K562 (cell line): Measurements from ENCODE around the gene CLEC1A. TPM values are rescaled to one million over a fixed set of nuclear protein-coding genes. Genes with fewer than 3 reads are reported as not detected.

Experiments
- ATAC-seq: fragments of 200-7000 bp; cut with Tn5 transposase; 3 replicates; pipeline ENCODE4 v1.9.1; 2020; ENCODE audit warnings: moderate library complexity
- BruUV-seq: library from RNA; stranded (reverse); fragments of 400-500 nt; replicated peaks from 2 replicates; lab custom pipeline; 2021; lab: Mats Ljungman, UMichigan
- CTCF ChIA-PET: fragments of 300-600 bp; formaldehyde crosslinking; extraction: SDS; loops from one replicate; lab custom pipeline; 2021; ENCODE audit warnings: low intra/inter-chr PET ratio; lab: Yijun Ruan, JAX
- POLR2A ChIA-PET: fragments of 300-600, 350-650 bp; sonication (Branson Sonifier 250); formaldehyde crosslinking; extraction: SDS; loops from one replicate; lab custom pipeline; 2021; ENCODE audit warnings: antibody characterized with exemption, inconsistent platforms; lab: Yijun Ruan, JAX
- DNase-seq, 4 experiments: peaks; one replicate each; pipeline versions ENCODE4 v3.0.0 to v3.0.0-alpha.2; 2011 to 2018; ENCODE audit warnings: low spot score in 3 of 4, mixed read lengths in 3 of 4; ENCODE audit errors: extremely low read depth in 1 of 4
- FAIRE-seq: peaks from 2 replicates; lab custom pipeline; 2011; peaks lifted over from hg19 to GRCh38; lab: Jason Lieb, UNC
- H2AFZ ChIP-seq: 2 replicates; pipeline ENCODE4 v1.6.0; 2011; ENCODE audit warnings: low read depth, low read length, control low read depth, inconsistent platforms
- H3K27ac ChIP-seq: fragments of 200-600 bp; 3 replicates; pipeline ENCODE4 v1.8.0; 2011; ENCODE audit warnings: low read depth, mild to moderate bottlenecking, control low read depth, inconsistent platforms, low read length, moderate library complexity, mixed read lengths; ENCODE audit errors: extremely low read depth
- H3K27me3 ChIP-seq, 2 experiments: fragments of 300-600 bp in 1 of 2; 2 replicates in 1 of 2; 3 replicates in 1 of 2; pipeline versions ENCODE4 v1.6.0 to v1.8.0; 2011; ENCODE audit warnings: inconsistent platforms in 2 of 2, low read length in 2 of 2, mild to moderate bottlenecking in 1 of 2, mixed read lengths in 1 of 2, moderate library complexity in 1 of 2; ENCODE audit not compliant: control insufficient read depth in 2 of 2, insufficient read depth in 2 of 2
- H3K36me3 ChIP-seq: fragments of 300-600 bp; 3 replicates; pipeline ENCODE4 v1.8.0; 2011; ENCODE audit warnings: mild to moderate bottlenecking, low read length, inconsistent platforms; ENCODE audit not compliant: control insufficient read depth, insufficient read depth
- H3K4me1 ChIP-seq, 2 experiments: fragments of 200-600 bp in 1 of 2; replicated peaks in 1 of 2; 2 replicates in 1 of 2; 3 replicates in 1 of 2; pipeline versions ENCODE4 v1.5.1 to v1.8.0; 2011; ENCODE audit warnings: inconsistent platforms in 2 of 2, low read length in 2 of 2, mild to moderate bottlenecking in 1 of 2, mixed read lengths in 1 of 2, moderate library complexity in 1 of 2; ENCODE audit not compliant: control insufficient read depth in 2 of 2, insufficient read depth in 2 of 2
- H3K4me2 ChIP-seq: 2 replicates; pipeline ENCODE4 v1.6.1; 2011; ENCODE audit warnings: low read length, control low read depth, inconsistent platforms, mixed read lengths; ENCODE audit not compliant: insufficient read depth
- H3K4me3 ChIP-seq: fragments of 200-600 bp; sonication (generic), shearing (Covaris generic); 2 replicates; pipeline ENCODE4 v1.5.1; 2016; ENCODE audit warnings: control low read depth, inconsistent platforms
- H3K79me2 ChIP-seq: fragments of 200-600 bp; 3 replicates; pipeline ENCODE4 v1.8.0; 2011; ENCODE audit warnings: low read length, inconsistent platforms; ENCODE audit not compliant: control insufficient read depth, insufficient read depth
- H3K9ac ChIP-seq, 2 experiments: 2 replicates each; pipeline versions ENCODE4 v1.6.0 to v1.6.1; 2011; ENCODE audit warnings: low read depth in 2 of 2, low read length in 2 of 2, control low read depth in 1 of 2, inconsistent platforms in 1 of 2, mild to moderate bottlenecking in 1 of 2, mixed read lengths in 1 of 2; ENCODE audit not compliant: insufficient read depth in 1 of 2
- H3K9me1 ChIP-seq: one replicate; pipeline ENCODE4 v1.6.0; 2011; ENCODE audit warnings: inconsistent platforms, mild to moderate bottlenecking, low read length, moderate library complexity; ENCODE audit not compliant: control insufficient read depth, insufficient read depth
- H3K9me3 ChIP-seq: replicated peaks from 2 replicates; pipeline ENCODE4 v1.5.1; 2011; ENCODE audit warnings: low read depth, low read length, inconsistent platforms; ENCODE audit not compliant: control insufficient read depth, insufficient read depth
- H4K20me1 ChIP-seq: replicated peaks from 2 replicates; pipeline ENCODE4 v1.6.1; 2011; ENCODE audit warnings: low read length, inconsistent platforms, mixed read lengths; ENCODE audit not compliant: control insufficient read depth, insufficient read depth
- ARID2 ChIP-seq: fragments of 450-650 bp; IDR thresholded peaks from 2 replicates; pipeline ENCODE4 v1.6.1; 2017; ENCODE audit warnings: antibody characterized with exemption, mild to moderate bottlenecking
- CBX3 ChIP-seq, 2 experiments: IDR thresholded peaks; 1 replicate in 1 of 2; 2 replicates in 1 of 2; pipeline ENCODE4 v1.6.1; 2012; ENCODE audit warnings: inconsistent platforms in 2 of 2, low read length in 2 of 2, borderline replicate concordance in 1 of 2, control low read depth in 1 of 2
- DACH1 ChIP-seq: fragments of 450-650 bp; IDR thresholded peaks from 2 replicates; pipeline ENCODE4 v1.6.1; 2018; ENCODE audit not compliant: partially characterized antibody
- GTF2F1 ChIP-seq: IDR thresholded peaks from 2 replicates; pipeline ENCODE4 v1.6.1; 2011; ENCODE audit warnings: low read depth, low read length, improper control_type of control experiment
- HBP1 ChIP-seq: fragments of 450-650 bp; formaldehyde crosslinking; IDR thresholded peaks from 2 replicates; pipeline ENCODE4 v1.4.0; 2022; ENCODE audit warnings: missing genetic modification characterization
- HMG20B ChIP-seq: fragments of 250-450 bp; sonication (Bioruptor Pico); IDR thresholded peaks from 2 replicates; pipeline ENCODE4 v1.5.0; 2021; ENCODE audit warnings: mild to moderate bottlenecking
- HOXB6 ChIP-seq: fragments of 250-450 bp; sonication (Bioruptor Pico); IDR thresholded peaks from 2 replicates; pipeline ENCODE4 v1.5.1; 2022; ENCODE audit warnings: mild to moderate bottlenecking, borderline replicate concordance
- KLF10 ChIP-seq: fragments of 250-450 bp; sonication (Bioruptor Pico); IDR thresholded peaks from 2 replicates; pipeline ENCODE4 v1.6.1; 2021; ENCODE audit warnings: matching md5 sums
- NFXL1 ChIP-seq: fragments of 450-650 bp; formaldehyde crosslinking; IDR thresholded peaks from 2 replicates; pipeline ENCODE4 v1.4.0; 2021; ENCODE audit warnings: mild to moderate bottlenecking
- NR1H2 ChIP-seq: sonication (generic); formaldehyde crosslinking; IDR thresholded peaks from 2 replicates; pipeline ENCODE4 v1.4.0; 2020; ENCODE audit warnings: mild to moderate bottlenecking, missing genetic modification reagents
- PKNOX1 ChIP-seq: fragments of 450-650 bp; IDR thresholded peaks from 2 replicates; pipeline ENCODE4 v1.6.1; 2016
- TAF9B ChIP-seq: fragments of 450-650 bp; IDR thresholded peaks from 2 replicates; pipeline ENCODE4 v1.6.1; 2018; ENCODE audit warnings: mild to moderate bottlenecking; ENCODE audit not compliant: partially characterized antibody
- TCF7L2 ChIP-seq: fragments of 150-350 bp; IDR thresholded peaks from 2 replicates; pipeline ENCODE4 v1.6.1; 2016; ENCODE audit warnings: low read depth, mild to moderate bottlenecking, low read length, moderate library complexity
- ZFX ChIP-seq: sonication (generic); formaldehyde crosslinking; IDR thresholded peaks from 2 replicates; pipeline ENCODE4 v1.8.0; 2022; ENCODE audit warnings: mild to moderate bottlenecking, missing genetic modification reagents, moderate library complexity
- ZNF197 ChIP-seq: fragments of 200-800 bp; sonication (Bioruptor generic); IDR thresholded peaks from 2 replicates; pipeline ENCODE4 v1.6.1; 2016; ENCODE audit warnings: low read depth, missing genetic modification characterization, missing compliant biosample characterization
- ZNF224 ChIP-seq: sonication (generic); formaldehyde crosslinking; IDR thresholded peaks from 2 replicates; pipeline ENCODE4 v1.8.0; 2022; ENCODE audit warnings: mild to moderate bottlenecking, missing genetic modification reagents
- ZNF280A ChIP-seq: fragments of 450-650 bp; IDR thresholded peaks from 2 replicates; pipeline ENCODE4 v1.6.1; 2018; ENCODE audit warnings: mild to moderate bottlenecking, low read depth; ENCODE audit not compliant: partially characterized antibody
- ZNF507 ChIP-seq: conservative IDR thresholded peaks from 2 replicates; pipeline ENCODE4 v1.6.1; 2017; ENCODE audit warnings: missing genetic modification characterization, missing compliant biosample characterization
- ZNF561 ChIP-seq: fragments of 450-650 bp; formaldehyde crosslinking; conservative IDR thresholded peaks from 2 replicates; pipeline ENCODE4 v1.4.0; 2020; ENCODE audit warnings: mild to moderate bottlenecking, moderate library complexity
- ZNF589 ChIP-seq: fragments of 200-800 bp; sonication (Bioruptor generic); IDR thresholded peaks from 2 replicates; pipeline ENCODE4 v1.6.1; 2016; ENCODE audit warnings: low read depth, missing genetic modification characterization, missing compliant biosample characterization
- WGBS: fragments of 100-300 bp; shearing (Covaris generic); methylation state at CpG from one replicate; pipeline ENCODE4 v1.1.6; 2016; ENCODE audit warnings: low coverage, mixed read lengths; ENCODE audit not compliant: insufficient coverage; ENCODE audit errors: missing lambda C conversion rate; 5-methylcytosine and 5-hydroxymethylcytosine counted together
- in situ Hi-C: fragments of 300-500 bp; cut with MboI; formaldehyde crosslinking; loops from 4 replicates; pipeline ENCODE4 v1.15.0; 2018; ENCODE audit warnings: inconsistent platforms, mixed read lengths
- intact Hi-C: fragments of 100-400 bp; cut with micrococcal nuclease; formaldehyde crosslinking; loops from 2 replicates; pipeline ENCODE4 v1.14.2; 2022
- polyA plus RNA-seq, 8 experiments: library from polyadenylated mRNA; depleted of rRNA in 4 of 8; stranded (reverse) in 5 of 8; unstranded in 3 of 8; fragments of >200 nt; fragmentation: Nextera tagmentation in 2 of 8; fragmentation: Illumina TruSeq in 1 of 8; extraction: Ambion mirVana in 2 of 8; extraction: Trizol in 1 of 8; gene quantifications; 2 replicates each; pipeline versions ENCODE4 v1.2.1 to v1.2.3, GENCODE V29; 2011 to 2014; ENCODE audit warnings: inconsistent platforms in 1 of 8, missing spikeins in 1 of 8
- total RNA-seq, 7 experiments: library from RNA; depleted of rRNA in 6 of 7; stranded (reverse); fragments of >200 nt in 6 of 7; fragmentation: Illumina TruSeq in 2 of 7; extraction: Trizol in 2 of 7; gene quantifications; 2 replicates each; pipeline versions ENCODE4 v1.2.1 to v1.2.3, GENCODE V29; 2011 to 2021; ENCODE audit warnings: low replicate concordance in 1 of 7

The CLEC1A gene
- total and polyA plus RNA-seq, 9 of the 15 experiments (the other 6 are each of a cell fraction or from before 2014, with no cell fraction given) = 0.04 TPM; not detected in 8

GRCh38 chr12:10065241-10065640, 33.5 kb downstream of the CLEC1A start:
- Histone ChIP-seq H4K20me1 (no peaks in the 10 kb centered on the region), H3K79me2 (no peaks in the 10 kb centered on the region), H3K9me1 (no peaks in the 10 kb centered on the region), H3K4me3 (no peak overlapping the region), H3K4me1 (no peaks in the 10 kb centered on the region), H3K27ac (no peak overlapping the region), H3K27me3 (no peaks in the 10 kb centered on the region; a peak in 1 of 5 replicates), H3K36me3 (no peaks in the 10 kb centered on the region), H3K9me3 (no peaks in the 10 kb centered on the region), H3K9ac (no peak overlapping the region), H2AFZ (no peak overlapping the region), H3K4me2 (no peak overlapping the region)
- ChIA-PET CTCF (no interaction called here), POLR2A (interaction anchor here (0.9 kb wide), 1 partner anchor 10 kb away, joined by 3 read pairs; no protein-coding TSS in a partner anchor)
- ATAC-seq (no peak), FAIRE-seq (no peak), DNase-seq (no peak)
- 0% methylated on average over 4 of the region's 4 CpGs for WGBS
- intact Hi-C loops = no loop called here
- no peak for TF ChIP-seq CBX3 (IDR thresholded peaks at IDR 0.05; ENCODE audit: borderline replicate concordance in 1 of 2, low read length in 2 of 2)
- no peak for TF ChIP-seq HMG20B
- TF ChIP-seq PKNOX1 = no peak
- no peak for TF ChIP-seq ARID2
- TF ChIP-seq HBP1 (CRISPR knock-in tag) = no peak
- no peak for TF ChIP-seq ZNF589
- no peak for TF ChIP-seq NR1H2 (CRISPR knock-in tag)
- TF ChIP-seq DACH1 = no peak
- TF ChIP-seq ZFX (CRISPR knock-in tag) = no peak
- no peak for TF ChIP-seq ZNF197 (CRISPR knock-in tag)
- TF ChIP-seq ZNF507 (tag) = no peak
- TF ChIP-seq GTF2F1 = no peak
- TF ChIP-seq KLF10 = no peak
- TF ChIP-seq ZNF280A = no peak
- no peak for TF ChIP-seq HOXB6 (CRISPR knock-in tag)
- no peak for TF ChIP-seq TAF9B
- TF ChIP-seq ZNF224 = no peak
- no peak for TF ChIP-seq TCF7L2
- no peak for TF ChIP-seq NFXL1
- TF ChIP-seq ZNF561 (CRISPR knock-in tag) = no peak
- in situ Hi-C loops = no loop called here
- no TSS peak for BruUV-seq
